NCI-H2029 treated with DMSO at 0.1 percent for 48 hours (cell line): ENCODE results near the gene SPRED2.

ENCODE experiments used
- DNase-seq: peaks from one replicate; lab custom pipeline; 2025; lab: John Stamatoyannopoulos, UW

Gene SPRED2

GRCh38 chr2:65438137-65438899, 5.9 kb upstream of the SPRED2 start:
- no peak for DNase-seq

- DNase-seq = no peak
These were observed 5.2 kb upstream of the SPRED2 start for GRCh38 chr2:65437392-65438135.

DNA sequence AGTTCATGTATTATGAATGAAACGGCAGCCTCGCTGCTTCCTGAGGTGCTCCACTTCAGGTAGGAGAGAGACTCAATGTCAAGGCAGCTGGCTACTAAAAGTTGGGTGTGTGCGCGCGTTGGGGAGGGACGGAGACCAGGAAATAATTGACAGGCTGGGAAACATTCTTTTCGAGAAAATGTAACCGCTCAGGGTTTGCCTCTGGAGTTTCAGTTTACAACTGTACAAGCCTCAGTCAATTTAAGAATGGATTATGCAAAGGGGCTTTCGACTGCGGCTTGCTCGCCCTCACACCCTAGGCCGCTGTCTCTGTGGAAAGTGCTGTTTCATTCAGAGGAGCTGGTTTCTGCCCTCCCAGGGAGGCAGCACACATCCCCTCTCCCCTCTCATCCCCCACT, 4.4 kb upstream of the SPRED2 start:
- no peak for DNase-seq

GRCh38 chr2:65436169-65436823, 3.9 kb upstream of the SPRED2 start:
- peak; percentile 46 for DNase-seq

- no peak for DNase-seq
These were observed 3.3 kb upstream of the SPRED2 start for GRCh38 chr2:65435625-65436168.

DNA sequence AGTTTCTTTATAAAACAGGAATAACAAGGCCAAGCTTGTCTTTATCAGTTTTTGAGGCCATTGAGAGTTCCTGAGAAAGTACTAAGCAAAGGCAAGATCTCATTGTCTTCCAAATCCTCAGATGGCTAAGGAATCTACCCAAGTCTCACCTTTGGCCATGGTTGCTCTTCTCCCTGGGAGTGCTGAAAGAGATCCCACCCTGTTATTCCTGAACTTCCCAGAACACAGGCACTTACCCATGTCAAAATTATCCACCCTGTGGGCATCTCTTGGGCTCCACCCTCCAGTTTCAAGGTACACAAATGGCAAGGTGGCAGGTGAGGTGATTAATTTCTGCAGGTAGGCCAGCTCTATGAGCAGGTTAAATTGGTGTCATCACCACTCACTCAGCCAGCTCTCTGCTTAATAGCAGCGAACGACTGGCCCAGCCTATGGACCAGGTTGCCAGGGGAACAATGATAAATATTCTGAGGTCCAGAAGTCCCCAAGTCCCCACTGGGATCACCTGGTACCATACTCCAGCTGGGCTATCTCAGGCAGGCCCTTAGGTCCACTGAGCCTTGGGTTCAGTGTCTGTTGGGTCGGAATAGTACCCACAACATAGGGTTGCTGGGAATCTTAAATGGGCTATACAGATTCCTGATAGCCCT, 2.3 kb upstream of the SPRED2 start:
- no peak for DNase-seq

DNA sequence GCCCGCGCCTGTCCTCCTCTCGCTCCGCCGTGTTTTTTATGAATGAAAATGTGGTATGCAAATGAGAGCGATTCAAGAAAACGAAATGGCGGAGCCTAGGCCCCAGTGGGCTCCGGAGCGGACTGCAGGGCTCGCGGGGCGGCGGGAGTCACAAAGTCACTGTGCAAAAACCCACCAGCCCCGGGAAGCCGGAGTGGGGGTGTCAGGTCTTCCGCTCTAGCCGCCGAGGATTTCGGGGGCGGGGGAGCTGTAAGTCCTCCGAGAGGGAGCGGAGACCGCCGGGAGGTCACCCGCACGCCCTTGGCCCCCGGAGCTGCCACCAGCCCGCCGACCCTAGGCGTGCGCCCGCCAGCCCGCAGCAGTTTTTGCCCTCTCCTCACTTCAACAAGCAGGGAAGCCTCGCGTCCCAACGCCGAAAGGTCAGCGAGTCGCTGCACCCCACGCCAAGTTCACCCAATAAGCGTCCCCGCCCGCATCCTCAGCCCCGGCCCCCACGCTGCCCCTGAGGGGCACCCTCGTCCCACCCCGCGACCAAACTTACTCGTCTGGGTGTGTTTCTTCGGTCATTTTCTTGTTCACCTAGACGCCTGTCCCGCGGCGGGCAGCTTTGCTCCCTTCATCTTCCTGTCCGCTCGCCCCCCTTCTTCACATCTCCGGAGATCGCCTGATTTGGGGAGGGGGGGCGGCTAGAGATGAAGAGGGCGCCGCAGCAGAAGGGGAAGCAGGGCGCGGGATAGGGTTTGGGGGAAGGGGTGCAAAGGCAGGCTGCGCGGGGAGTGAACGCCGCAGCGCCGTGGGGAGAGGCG, 775 bp downstream of the SPRED2 start:
- DNase-seq = no peak

DNA sequence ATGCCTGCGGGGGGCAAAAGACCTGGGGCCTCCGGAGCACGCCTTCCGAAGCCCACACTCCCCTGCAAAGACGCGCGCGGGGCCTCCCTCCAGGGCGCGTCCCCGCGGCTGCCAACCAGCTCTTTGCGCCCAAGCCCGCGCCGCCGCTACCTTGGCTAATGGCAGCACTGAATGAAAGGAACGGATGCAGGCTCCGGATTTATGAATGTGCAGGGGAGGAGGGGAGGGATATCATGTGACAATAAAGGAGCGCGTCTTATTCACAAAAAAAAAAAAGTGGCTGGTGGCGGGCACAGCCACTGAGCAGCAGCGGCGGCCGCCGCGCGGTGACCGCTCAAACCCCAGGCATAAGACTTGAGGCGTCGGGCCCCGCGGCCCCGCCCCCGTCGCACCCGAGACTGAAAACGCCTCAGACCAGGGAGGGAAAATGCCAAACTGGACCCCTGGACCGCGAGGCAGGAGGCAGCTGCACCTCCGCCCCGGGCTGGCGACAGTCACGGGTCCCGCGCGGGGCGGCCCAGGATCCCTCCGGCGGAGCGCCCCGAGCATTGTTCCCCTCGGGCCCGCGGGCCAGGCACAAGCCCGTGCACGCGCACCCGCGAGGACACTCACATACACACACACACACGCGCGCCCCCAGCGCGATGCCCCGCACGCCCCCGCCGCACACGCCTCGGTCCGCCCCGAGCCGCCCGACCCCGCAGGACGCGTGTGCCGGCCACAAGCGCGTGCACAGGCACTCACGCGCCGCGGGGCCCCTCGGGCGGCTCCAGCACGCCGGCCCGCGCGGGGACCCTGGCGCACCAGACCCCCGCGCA, 1.6 kb downstream of the SPRED2 start:
- DNase-seq = peak; percentile 58

GRCh38 chr2:65429786-65430602, 2.4 kb downstream of the SPRED2 start:
- no peak for DNase-seq

- DNase-seq = no peak
These were observed 4.9 kb downstream of the SPRED2 start for GRCh38 chr2:65427532-65427931.

DNA sequence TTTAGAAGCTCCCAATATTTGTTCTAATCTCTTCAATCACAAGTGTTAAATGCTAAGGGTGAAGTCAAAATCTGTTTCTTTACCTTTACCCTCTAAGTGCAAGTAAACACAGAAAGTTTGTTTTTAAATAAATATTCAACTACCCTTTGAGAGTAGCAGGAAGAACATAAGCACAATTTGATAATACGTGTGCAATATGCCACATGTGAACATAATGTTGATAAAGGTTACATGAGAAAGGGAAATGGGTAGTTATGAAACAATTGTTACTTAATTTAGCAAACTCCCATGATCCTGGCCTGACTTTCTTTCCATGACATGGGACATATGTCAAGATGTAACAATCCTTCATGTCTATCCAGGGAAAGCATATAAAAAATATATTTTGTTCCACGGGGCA, 7.1 kb downstream of the SPRED2 start:
- DNase-seq = no peak

DNA sequence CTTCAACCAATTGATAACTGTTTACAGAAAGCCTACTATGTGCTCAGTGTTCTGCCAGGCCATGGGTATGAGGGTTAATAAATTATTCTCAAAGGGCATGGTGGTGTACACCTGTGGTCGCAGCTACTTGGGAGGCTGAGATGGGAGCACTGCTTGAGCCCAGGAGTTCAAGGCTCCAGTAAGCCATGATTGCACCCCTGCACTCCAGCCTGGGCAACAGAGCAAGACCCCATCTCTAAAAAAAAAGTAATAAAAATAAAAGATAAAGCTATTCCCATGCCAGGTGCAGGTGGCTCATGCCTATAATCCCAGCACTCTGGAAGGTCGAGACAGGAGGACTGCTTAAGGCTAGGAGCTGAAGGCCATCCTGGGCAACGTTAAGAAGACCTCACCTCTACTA, 8.0 kb downstream of the SPRED2 start:
- DNase-seq = no peak

- no peak for DNase-seq
These were observed 11.0 kb downstream of the SPRED2 start for GRCh38 chr2:65421432-65421748.

DNA sequence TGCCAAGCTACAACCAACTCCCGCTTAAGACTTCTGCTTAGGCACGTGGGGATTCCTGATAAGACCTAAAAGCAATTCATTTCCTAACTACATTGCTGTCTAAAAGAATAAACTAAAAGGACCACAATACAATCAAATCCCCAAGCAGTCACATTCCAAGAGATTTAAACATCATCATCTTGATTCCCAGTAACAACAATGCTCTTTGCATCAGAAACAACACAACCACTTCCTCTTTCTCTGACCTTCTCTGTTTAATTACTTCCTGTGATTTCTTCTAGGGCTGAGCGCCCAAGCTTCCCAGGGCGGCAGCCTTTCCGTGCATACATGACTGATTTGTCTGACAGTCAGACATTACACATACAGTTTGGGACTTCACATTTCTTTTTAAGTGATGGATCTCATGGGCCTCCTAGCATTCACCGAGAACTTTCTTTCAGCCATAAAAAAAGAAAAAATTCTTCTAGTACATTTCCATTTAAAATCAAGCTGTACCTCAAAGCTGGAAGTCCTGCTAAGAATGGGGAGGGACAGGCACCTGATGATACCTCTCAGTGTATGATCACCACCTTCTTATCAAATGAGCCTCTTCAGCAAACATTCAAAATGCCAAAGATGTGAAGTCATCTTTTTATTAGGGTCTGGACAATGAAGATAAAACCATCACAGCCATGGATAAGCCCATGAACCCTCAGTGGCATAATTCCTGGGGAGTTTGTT, 11.5 kb downstream of the SPRED2 start:
- DNase-seq = no peak

DNA sequence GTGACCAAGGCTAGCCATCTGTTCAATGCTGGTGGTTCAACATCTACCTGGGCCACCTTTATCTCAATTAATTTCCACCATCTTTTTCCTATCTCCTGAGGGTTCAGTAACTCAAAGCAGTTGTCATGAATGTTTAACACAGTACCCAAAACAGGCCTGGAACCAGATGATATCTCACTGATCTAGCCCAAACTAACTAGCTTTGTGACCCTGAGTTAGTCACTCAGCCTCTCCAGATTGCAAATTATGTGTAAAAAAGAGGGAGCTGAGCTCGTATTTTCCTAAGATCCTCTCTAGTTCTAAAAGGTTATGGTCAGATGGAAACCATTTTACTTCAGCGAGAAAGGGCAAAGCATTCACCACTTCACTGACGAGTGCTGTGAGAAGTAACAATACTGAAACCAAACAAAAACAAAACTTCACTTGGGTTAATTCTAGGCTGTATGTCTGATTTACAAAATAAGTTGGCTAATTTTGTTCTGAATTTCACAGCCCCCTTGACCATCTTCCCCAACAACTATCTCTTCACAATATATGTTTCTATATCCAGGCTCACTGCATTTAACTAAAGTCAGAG, 14.8 kb downstream of the SPRED2 start:
- DNase-seq = no peak

DNA sequence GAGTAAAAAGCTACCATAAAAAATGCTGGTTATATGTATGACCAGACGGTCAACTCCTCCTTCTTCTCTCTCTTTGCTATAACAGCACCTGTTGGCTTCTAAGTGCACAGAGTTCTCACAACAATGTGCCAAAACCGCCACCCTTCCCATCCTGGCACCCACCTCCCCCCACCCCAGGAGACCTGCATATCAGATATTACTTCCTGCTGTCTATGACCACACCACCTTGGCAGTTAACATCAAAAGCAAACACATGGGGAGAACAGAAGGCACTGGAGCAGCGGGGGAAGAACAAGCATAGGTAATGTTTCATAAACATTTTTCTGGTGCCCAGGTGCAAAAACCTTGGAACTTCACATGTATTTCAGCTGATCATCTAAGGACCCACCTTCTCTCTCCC, 15.5 kb downstream of the SPRED2 start:
- peak; percentile 75 for DNase-seq

DNA sequence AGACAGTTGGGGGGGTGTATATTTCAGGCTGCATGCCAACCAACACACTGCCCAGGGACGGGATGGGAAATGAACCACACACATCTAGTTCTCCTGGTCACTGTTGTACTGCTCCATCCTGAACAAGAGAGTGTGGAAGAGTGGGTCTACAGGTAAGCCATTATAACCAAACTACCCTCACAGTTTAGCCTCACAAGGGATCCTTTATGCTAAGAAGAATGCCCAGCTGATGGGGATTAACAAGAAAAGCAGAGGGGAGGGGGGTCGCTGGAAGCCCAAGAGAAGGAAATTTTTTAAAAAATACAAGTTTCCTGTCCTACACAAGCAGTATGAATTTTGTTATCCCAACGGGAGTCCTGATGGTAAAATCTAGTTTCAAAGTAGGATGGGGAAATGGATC, 16.1 kb downstream of the SPRED2 start:
- DNase-seq = no peak

DNA sequence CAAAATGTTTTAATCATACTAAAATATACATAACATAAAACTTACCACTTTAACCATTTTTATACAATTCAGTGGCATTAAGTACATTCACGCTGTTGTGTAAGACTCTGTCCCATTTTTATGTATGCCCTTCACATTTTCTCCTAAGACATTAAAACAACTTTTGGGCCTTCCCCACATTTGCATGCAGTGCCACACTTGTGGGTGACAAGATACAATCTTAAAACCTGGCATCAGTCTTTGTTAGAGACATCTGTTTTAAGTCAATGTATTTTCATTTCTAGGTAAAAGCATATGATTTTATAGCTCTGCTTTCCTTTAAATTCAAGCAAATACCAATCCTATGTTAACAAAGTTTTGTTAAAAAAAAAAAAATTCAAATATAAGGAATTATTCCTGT, 17.3 kb downstream of the SPRED2 start:
- DNase-seq = no peak

DNA sequence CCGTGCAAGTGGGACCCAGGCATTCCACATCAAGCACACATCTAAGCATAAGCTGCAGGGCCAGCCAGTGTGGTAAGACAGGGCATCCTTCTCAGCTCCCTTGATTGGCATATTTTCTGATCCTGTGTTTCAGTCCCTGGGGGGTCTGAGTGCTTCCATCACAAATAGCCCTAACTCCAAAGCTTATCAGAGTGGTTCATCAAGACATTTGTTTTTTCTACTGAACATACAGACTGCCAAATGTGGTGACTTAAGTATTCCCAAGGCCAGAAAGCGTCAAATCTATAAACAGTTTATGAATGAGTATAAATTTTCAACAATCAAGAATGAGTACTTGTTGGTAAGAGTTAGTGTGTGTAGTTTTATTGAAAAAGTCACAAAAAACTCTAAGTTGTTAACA, 18.8 kb downstream of the SPRED2 start:
- DNase-seq = no peak
